Omental fat pad (tissue), 4 donors: ENCODE measurements around the gene SH3RF1. TPM values are rescaled to one million over a fixed set of nuclear protein-coding genes. Genes with fewer than 3 reads are reported as not detected.

Experiments used
- ATAC-seq: fragments of 150-250 bp; one replicate; pipeline ENCODE4 v1.9.1; 2016; ENCODE audit warnings: mild to moderate bottlenecking, moderate library complexity; ENCODE audit not compliant: low FRiP score
- DNase-seq: peaks from one replicate; pipeline ENCODE4 v3.0.0-alpha.2; 2019; ENCODE audit warnings: low spot score
- CTCF ChIP-seq, 3 donors: fragments of 450-650 bp; IDR thresholded peaks; one replicate each; pipeline ENCODE4 v1.5.1; 2016 to 2017; ENCODE audit warnings: antibody characterized with exemption in 3 of 3, mild to moderate bottlenecking in 3 of 3, moderate library complexity in 2 of 3
- total RNA-seq, 4 donors: library from RNA; depleted of rRNA; stranded (reverse); fragments of >200 nt; gene quantifications; one replicate each; pipeline ENCODE4 v1.1.0, GENCODE V29; 2016

The SH3RF1 gene
- total RNA-seq, 4 donors from 2014 or later: 15.9 to 28.5 (median 23.5) TPM

GRCh38 chr4:169274033-169274432 lies 3.3 kb upstream of the SH3RF1 start:
- ATAC-seq (no peak), DNase-seq (no peak)
- no peak for TF ChIP-seq CTCF (IDR thresholded peaks at IDR 0.05)

- TF ChIP-seq CTCF (IDR thresholded peaks at IDR 0.05): no peak
- DNase-seq: no peak
- ATAC-seq: no peak
These were observed 1.6 kb upstream of the SH3RF1 start for GRCh38 chr4:169272265-169272886.

GRCh38 chr4:169271692-169272007 lies 894 bp upstream of the SH3RF1 start:
- ATAC-seq (no peak), DNase-seq (no peak)
- TF ChIP-seq CTCF (IDR thresholded peaks at IDR 0.05): no peak

- ATAC-seq: peak; percentile 27
- no peak for DNase-seq
- no peak for TF ChIP-seq CTCF (IDR thresholded peaks at IDR 0.05)
These were observed 593 bp downstream of the SH3RF1 start for GRCh38 chr4:169269916-169270809.

- TF ChIP-seq CTCF (IDR thresholded peaks at IDR 0.05): no peak
- ATAC-seq (peak; percentile 73), DNase-seq (no peak)
These were observed 1.6 kb downstream of the SH3RF1 start for GRCh38 chr4:169268951-169269760.

- DNase-seq (no peak), ATAC-seq (no peak)
- no peak for TF ChIP-seq CTCF (IDR thresholded peaks at IDR 0.05)
These were observed 3.7 kb downstream of the SH3RF1 start for GRCh38 chr4:169267070-169267469.
